Activated T-helper 1 cell treated with anti-CD3 and anti-CD28 coated beads, Interleukin-12 subunit alpha, Interleukin-12 subunit beta, Interleukin-2, Interleukin-4 antibody, amounts not matched to agents 30 ng/mL and 10 ng/mL and 1 ng/mL, durations not matched to agents 14 hours and 24 hours and 36 hours (primary cell): ENCODE results near the gene GPR135. TPM values are rescaled to one million over a fixed set of nuclear protein-coding genes. Genes with fewer than 3 reads are reported as not detected.

Experiments used
- DNase-seq: peaks from one replicate; pipeline ENCODE4 v3.0.0; 2021; ENCODE audit warnings: low spot score
- H3K27ac Mint-ChIP-seq: one replicate; pipeline ENCODE4 v1.8.0; 2021; ENCODE audit warnings: mild to moderate bottlenecking, mixed read lengths
- H3K27me3 Mint-ChIP-seq: one replicate; pipeline ENCODE4 v1.8.0; 2022; ENCODE audit warnings: mild to moderate bottlenecking, moderate library complexity, mixed read lengths; ENCODE audit not compliant: insufficient read depth
- H3K36me3 Mint-ChIP-seq: one replicate; pipeline ENCODE4 v1.8.0; 2021; ENCODE audit warnings: low read depth, mixed read lengths
- H3K4me1 Mint-ChIP-seq: one replicate; pipeline ENCODE4 v1.8.0; 2021; ENCODE audit warnings: low read depth, mixed read lengths
- H3K4me3 Mint-ChIP-seq: one replicate; pipeline ENCODE4 v1.8.0; 2021; ENCODE audit warnings: mild to moderate bottlenecking, moderate library complexity, mixed read lengths
- H3K9me3 Mint-ChIP-seq: one replicate; pipeline ENCODE4 v1.8.0; 2021; ENCODE audit warnings: mixed read lengths
- intact Hi-C: fragments of 100-400 bp; cut with micrococcal nuclease; formaldehyde crosslinking; loops from one replicate; pipeline ENCODE4 v1.15.1; 2024
- total RNA-seq: library from RNA; stranded (reverse); gene quantifications from 2 replicates; pipeline ENCODE4 v1.2.3, GENCODE V29; 2022

The GPR135 gene
- total RNA-seq, 1 donor from 2014 or later, result 1.5 TPM

GRCh38 chr14:59483819-59484638 is 18.8 kb upstream of the GPR135 start, which contains the start of the genes JKAMP and L3HYPDH:
JKAMP (plus strand) TSS chr14:59484517; CDS start chr14:59484590, 73 bp downstream.
L3HYPDH (minus strand) TSS chr14:59484408; CDS start chr14:59484316, 92 bp downstream.
- Mint-ChIP-seq H3K4me3 (peak within 1 kb of the TSS; percentile 94), H3K9me3 (no peaks in the 10 kb centered on the region), H3K27me3 (no peaks in the 10 kb centered on the region), H3K36me3 (peaks cover 18% of the 10 kb centered on the region), H3K27ac (peak within 1 kb of the TSS; percentile 90), H3K4me1 (peaks cover 60% of the 10 kb centered on the region)
- intact Hi-C loops, result loop anchor here (1.0 to 5.0 kb wide), 10 partner anchors 19 to 1283 kb away; partner anchors contain the start of genes ACTR10, ARID4A, CCDC175 and DAAM1
- DNase-seq, result peak; percentile 95

- DNase-seq, result no peak
- peaks cover 15% of the 10 kb centered on the region for H3K36me3 Mint-ChIP-seq
- H3K4me3 Mint-ChIP-seq, result peak overlapping the region; percentile 94
- peaks cover 54% of the 10 kb centered on the region for H3K4me1 Mint-ChIP-seq
- H3K9me3 Mint-ChIP-seq, result no peaks in the 10 kb centered on the region
- intact Hi-C loops, result loop anchor here (5.0 kb wide), 2 partner anchors 206 to 846 kb away; partner anchors contain the start of gene DACT1
- H3K27ac Mint-ChIP-seq, result peak overlapping the region; percentile 49
- H3K27me3 Mint-ChIP-seq, result no peaks in the 10 kb centered on the region
Measured at GRCh38 chr14:59483363-59483762, 18.2 kb upstream of the GPR135 start.

DNA sequence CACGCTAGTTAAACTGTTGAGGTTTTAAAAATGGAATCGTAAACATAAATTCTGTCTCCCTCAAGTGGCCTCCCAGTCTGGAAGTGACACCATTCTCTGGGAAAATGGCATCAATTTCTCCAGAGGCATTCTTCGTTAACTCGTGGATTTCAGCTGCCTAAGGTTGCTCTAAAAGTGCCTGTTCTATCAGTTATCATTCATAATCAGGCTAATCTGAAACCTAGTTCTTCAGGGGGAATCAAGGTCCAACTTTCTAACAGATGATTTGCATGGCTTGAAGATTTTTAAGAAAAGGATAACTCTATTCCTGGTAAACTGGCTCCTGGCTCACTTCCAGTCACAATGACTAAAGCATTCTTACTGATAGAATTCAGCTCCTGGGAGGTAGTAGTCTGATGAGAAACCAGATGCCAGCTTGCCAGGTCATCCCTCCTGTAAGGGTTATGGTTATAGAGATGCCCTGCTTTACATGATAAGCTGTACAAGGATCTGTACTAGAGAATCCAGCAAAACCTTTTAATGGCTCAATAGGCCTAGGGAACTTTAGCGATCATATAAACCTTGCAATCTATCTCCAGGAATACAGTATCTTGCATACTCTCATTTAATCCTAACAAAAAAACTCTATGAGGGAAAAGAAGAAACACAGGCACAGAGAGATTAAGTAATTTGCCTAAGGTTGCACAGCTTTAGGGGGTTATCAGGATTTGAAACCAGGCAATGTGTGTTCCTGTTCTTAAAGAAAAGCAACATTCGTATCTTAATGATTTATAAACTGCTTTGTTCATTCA is 17.6 kb upstream of the GPR135 start:
- DNase-seq, result no peak
- Mint-ChIP-seq H3K36me3 (peaks cover 10% of the 10 kb centered on the region), H3K9me3 (no peaks in the 10 kb centered on the region), H3K4me1 (peaks cover 51% of the 10 kb centered on the region), H3K27ac (peak overlapping the region; percentile 49), H3K4me3 (peak overlapping the region; percentile 94), H3K27me3 (no peaks in the 10 kb centered on the region)
- intact Hi-C loops, result loop anchor here (5.0 kb wide), 2 partner anchors 205 to 845 kb away; partner anchors contain the start of gene DACT1

- no peak for DNase-seq
- peaks cover 9% of the 10 kb centered on the region for H3K36me3 Mint-ChIP-seq
- H3K4me1 Mint-ChIP-seq, result peaks cover 51% of the 10 kb centered on the region
- no peaks in the 10 kb centered on the region for H3K27me3 Mint-ChIP-seq
- no peak overlapping the region for H3K27ac Mint-ChIP-seq
- intact Hi-C loops, result loop anchor here (5.0 kb wide), 2 partner anchors 205 to 845 kb away; partner anchors contain the start of gene DACT1
- H3K4me3 Mint-ChIP-seq, result peak overlapping the region; percentile 94
- H3K9me3 Mint-ChIP-seq, result no peaks in the 10 kb centered on the region
Measured at GRCh38 chr14:59481871-59482540, 16.8 kb upstream of the GPR135 start.

- H3K27ac Mint-ChIP-seq, result no peak overlapping the region
- intact Hi-C loops, result loop anchor here (5.0 kb wide), 2 partner anchors 204 to 844 kb away; partner anchors contain the start of gene DACT1
Measured at GRCh38 chr14:59481407-59481806, 16.2 kb upstream of the GPR135 start.

DNA sequence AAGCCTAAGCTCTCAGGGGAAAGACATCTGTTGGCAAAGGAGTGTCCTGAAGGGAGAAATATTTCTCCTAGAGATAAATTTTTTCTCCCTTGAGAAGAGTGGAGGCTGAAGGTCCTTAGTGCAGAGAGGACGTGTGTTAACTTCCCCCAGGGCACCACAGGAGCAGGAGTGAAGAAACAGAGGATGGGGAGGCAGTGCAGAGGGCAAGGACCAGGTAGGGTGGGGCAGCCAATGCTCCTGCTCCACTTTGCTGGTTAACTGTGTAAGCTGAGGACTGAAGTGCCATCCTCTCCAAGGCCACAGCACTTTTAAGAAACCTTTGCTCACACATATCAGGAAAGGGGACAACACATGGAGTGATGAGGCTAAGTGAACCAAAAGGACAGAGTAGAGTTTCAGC is 15.0 kb upstream of the GPR135 start:
- intact Hi-C loops, result loop anchor here (5.0 kb wide), 2 partner anchors 203 to 843 kb away; partner anchors contain the start of gene DACT1
- H3K27me3 Mint-ChIP-seq, result no peaks in the 10 kb centered on the region
- no peaks in the 10 kb centered on the region for H3K9me3 Mint-ChIP-seq
- H3K4me3 Mint-ChIP-seq, result no peak overlapping the region
- H3K27ac Mint-ChIP-seq, result no peak overlapping the region
- H3K4me1 Mint-ChIP-seq, result peaks cover 37% of the 10 kb centered on the region
- DNase-seq, result no peak
- H3K36me3 Mint-ChIP-seq, result peaks cover 13% of the 10 kb centered on the region

More at GRCh38 chr14:59481407-59481806, 16.2 kb upstream of the GPR135 start:
- DNase-seq, result no peak
- no peaks in the 10 kb centered on the region for H3K9me3 Mint-ChIP-seq
- H3K4me3 Mint-ChIP-seq, result no peak overlapping the region
- H3K27me3 Mint-ChIP-seq, result no peaks in the 10 kb centered on the region
- H3K36me3 Mint-ChIP-seq, result peaks cover 11% of the 10 kb centered on the region
- peaks cover 49% of the 10 kb centered on the region for H3K4me1 Mint-ChIP-seq

- H3K4me3 Mint-ChIP-seq, result no peak overlapping the region
- no peaks in the 10 kb centered on the region for H3K27me3 Mint-ChIP-seq
- H3K36me3 Mint-ChIP-seq, result peaks cover 15% of the 10 kb centered on the region
- no peak for DNase-seq
- H3K4me1 Mint-ChIP-seq, result peaks cover 35% of the 10 kb centered on the region
- H3K9me3 Mint-ChIP-seq, result no peaks in the 10 kb centered on the region
- intact Hi-C loops, result no loop called here
- no peak overlapping the region for H3K27ac Mint-ChIP-seq
Measured at GRCh38 chr14:59478540-59478939, 13.4 kb upstream of the GPR135 start.

DNA sequence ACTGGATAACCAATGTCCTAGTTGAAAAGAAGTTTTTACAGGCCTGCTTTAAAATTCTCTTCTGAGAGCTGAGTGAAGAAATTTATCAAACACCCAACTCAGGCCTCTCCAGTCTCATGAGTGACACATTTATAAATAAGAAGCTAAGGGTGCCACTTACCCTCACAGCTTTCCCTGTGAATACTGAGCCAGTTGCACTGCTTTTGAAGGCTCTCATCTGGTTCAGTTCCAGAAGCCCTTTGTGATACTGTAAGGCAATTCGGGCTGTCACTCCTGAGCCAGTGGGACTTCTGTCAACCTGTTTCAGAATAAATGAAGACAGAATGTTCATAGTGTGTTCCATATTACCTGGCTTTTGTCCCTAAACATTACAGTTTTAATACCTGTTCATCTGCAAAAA is 10.5 kb upstream of the GPR135 start:
- Mint-ChIP-seq H3K27me3 (no peaks in the 10 kb centered on the region), H3K27ac (no peak overlapping the region), H3K4me1 (peaks cover 9% of the 10 kb centered on the region), H3K9me3 (no peaks in the 10 kb centered on the region), H3K4me3 (no peak overlapping the region), H3K36me3 (peaks cover 20% of the 10 kb centered on the region)
- no peak for DNase-seq
- intact Hi-C loops, result no loop called here

GRCh38 chr14:59474172-59474571 is 9.0 kb upstream of the GPR135 start:
- Mint-ChIP-seq H3K4me1 (no peaks in the 10 kb centered on the region), H3K36me3 (peaks cover 18% of the 10 kb centered on the region), H3K27ac (no peak overlapping the region), H3K27me3 (no peaks in the 10 kb centered on the region), H3K9me3 (no peaks in the 10 kb centered on the region), H3K4me3 (no peak overlapping the region)
- intact Hi-C loops, result no loop called here
- no peak for DNase-seq

DNA sequence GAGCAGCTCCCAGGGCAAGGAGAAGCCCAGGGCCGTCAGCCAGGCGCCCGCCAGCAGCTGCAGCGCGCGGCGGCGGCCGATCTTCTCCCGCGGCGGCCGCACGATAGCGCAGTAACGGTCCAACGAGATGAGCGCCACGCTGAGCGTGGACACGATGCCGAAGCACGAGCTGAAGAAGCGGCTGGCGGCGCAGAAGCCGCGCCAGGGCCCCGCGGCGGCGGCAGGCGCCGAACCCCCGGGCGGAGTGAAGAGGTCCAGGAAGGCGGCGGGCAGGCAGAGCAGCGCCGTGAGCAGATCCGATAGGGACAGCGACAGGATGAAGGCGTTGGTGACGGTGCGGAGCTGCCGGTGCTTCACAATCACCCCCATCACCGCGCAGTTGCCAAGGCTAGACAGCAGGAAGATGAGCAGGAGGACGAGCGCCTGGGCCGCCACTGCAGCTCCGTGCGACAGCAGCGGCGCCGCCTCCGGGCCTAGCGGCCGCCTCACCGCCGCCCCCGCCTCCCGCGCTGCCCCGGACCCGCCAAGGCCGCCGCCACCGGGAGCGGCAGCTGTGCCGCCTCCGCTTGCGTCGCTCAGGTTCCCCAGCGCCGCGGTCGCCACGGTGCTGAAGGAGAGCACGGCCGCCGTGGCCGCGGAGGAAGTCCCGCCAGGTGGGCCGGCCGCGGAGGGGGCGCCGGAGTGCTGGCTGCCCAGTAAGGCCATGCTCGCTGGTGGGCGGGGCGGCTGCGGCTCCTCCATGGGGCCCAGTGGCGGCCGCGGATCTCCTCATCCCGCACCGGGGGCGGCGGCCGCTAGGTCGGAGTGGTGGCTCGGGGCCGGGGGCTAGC is 479 bp downstream of the GPR135 start:
- peak; percentile 43 for DNase-seq
- Mint-ChIP-seq H3K4me1 (no peaks in the 10 kb centered on the region), H3K4me3 (peak overlapping the region; percentile 86), H3K9me3 (no peaks in the 10 kb centered on the region), H3K27ac (peak overlapping the region; percentile 54), H3K27me3 (peaks cover 10% of the 10 kb centered on the region), H3K36me3 (peaks cover 1% of the 10 kb centered on the region)
- intact Hi-C loops, result loop anchor here (1.0 kb wide), 2 partner anchors 20 to 276 kb away; partner anchors contain the start of genes DAAM1, JKAMP and L3HYPDH

DNA sequence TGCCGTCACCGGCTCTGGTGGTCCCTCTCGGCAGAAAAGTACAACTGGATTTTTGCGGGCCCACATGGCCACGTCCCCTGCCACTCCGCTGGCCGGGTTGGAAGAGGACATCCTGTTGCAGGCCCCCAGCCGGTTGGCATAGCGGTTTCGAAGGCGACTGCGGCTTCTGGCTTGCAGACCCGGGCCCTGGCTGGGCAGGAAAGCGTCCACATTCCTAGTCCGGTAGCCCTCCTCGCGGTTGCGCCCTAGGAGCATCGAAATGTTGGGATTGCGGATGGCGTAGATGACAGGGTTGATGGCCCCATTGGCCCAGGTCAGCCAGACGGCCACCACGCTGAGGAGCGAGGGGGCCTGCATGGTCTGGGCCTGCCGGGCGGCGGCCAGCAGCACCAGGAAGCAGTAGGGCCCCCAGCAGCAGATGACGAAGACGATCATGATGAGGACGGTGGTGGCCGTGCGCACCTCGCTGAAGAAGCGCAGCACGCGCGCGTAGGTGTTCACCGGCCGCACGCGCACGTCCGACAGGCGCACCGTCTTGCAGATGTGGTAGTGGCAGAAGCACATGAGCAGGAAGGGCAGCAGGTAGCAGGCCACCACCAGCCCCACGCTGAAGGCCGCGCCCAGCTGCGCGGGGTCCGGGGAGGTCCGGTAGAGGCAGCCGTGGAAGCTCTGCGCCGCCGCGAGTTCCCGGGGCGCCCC is 1.2 kb downstream of the GPR135 start:
- intact Hi-C loops, result loop anchor here (1.0 kb wide), 1 partner anchor 276 kb away; the partner anchor contains the start of gene DAAM1
- Mint-ChIP-seq H3K27me3 (peaks cover 10% of the 10 kb centered on the region), H3K4me1 (no peaks in the 10 kb centered on the region), H3K36me3 (peaks cover 1% of the 10 kb centered on the region), H3K4me3 (peak overlapping the region; percentile 86), H3K27ac (peak overlapping the region; percentile 67), H3K9me3 (no peaks in the 10 kb centered on the region)
- DNase-seq, result no peak
